ENCODE results near the gene TREX2. TPM values are rescaled to one million over a fixed set of nuclear protein-coding genes. Genes with fewer than 3 reads are reported as not detected.

Gene TREX2
- total and polyA plus RNA-seq, 2 experiments from 2014 or later, result 0.81 to 1.7 TPM

- Histone ChIP-seq H3K4me2 (no peak overlapping the region), H3K27ac (ENCODE audit: low read depth) (no peak overlapping the region), H3K9me2 (ENCODE audit: insufficient read depth) (no peaks in the 10 kb centered on the region), H4K20me1 (replicated peaks; ENCODE audit: insufficient read depth) (no peaks in the 10 kb centered on the region), H3K4me3 (no peak overlapping the region), H3K4me1 (ENCODE audit: insufficient read depth) (no peaks in the 10 kb centered on the region), H3K36me3 (ENCODE audit: insufficient read depth) (no peaks in the 10 kb centered on the region), H3K79me2 (replicated peaks; ENCODE audit: insufficient read depth) (no peaks in the 10 kb centered on the region), H3F3A (replicated peaks; ENCODE audit: low read depth) (no peaks in the 10 kb centered on the region), H3K27me3 (ENCODE audit: insufficient read depth) (peaks cover 19% of the 10 kb centered on the region; the same call in 1 of the 2 replicates), H2AFZ (no peak overlapping the region)
- Mint-ChIP-seq H3K9me3 (no peaks in the 10 kb centered on the region; the same call in 2 of the 3 replicates), H3K36me3 (ENCODE audit: low read depth) (no peaks in the 10 kb centered on the region), H3K27me3 (ENCODE audit: insufficient read depth, low read depth, poor library complexity) (peaks cover 20% of the 10 kb centered on the region), H3K4me1 (peaks cover 8% of the 10 kb centered on the region), H3K4me3 (no peak overlapping the region), H3K27ac (no peak overlapping the region)
- no peak for ATAC-seq
- no peak for DNase-seq (ENCODE audit: low spot score)
- TF ChIP-seq REST (IDR thresholded peaks at IDR 0.05; ENCODE audit: unreplicated experiment) (no peak), CREB1 (CRISPR knock-in tag; IDR thresholded peaks at IDR 0.05; ENCODE audit: low read depth) (no peak), EZH2 (IDR thresholded peaks at IDR 0.05; ENCODE audit: low read depth, unreplicated experiment) (no peak), CTCF (conservative IDR thresholded peaks at IDR 0.05; ENCODE audit: low read depth in 2 of 2) (no peak), NANOG (IDR thresholded peaks at IDR 0.05; ENCODE audit: borderline replicate concordance) (no peak), ZNF331 (CRISPR knock-in tag; IDR thresholded peaks at IDR 0.05; ENCODE audit: low read depth) (no peak), EZH2phosphoT487 (IDR thresholded peaks at IDR 0.05; ENCODE audit: unreplicated experiment) (no peak), ZNF114 (CRISPR knock-in tag; IDR thresholded peaks at IDR 0.05) (no peak), ZNF462 (CRISPR knock-in tag; IDR thresholded peaks at IDR 0.05) (no peak), ETS1 (IDR thresholded peaks at IDR 0.05) (no peak), STAT1 (IDR thresholded peaks at IDR 0.05; ENCODE audit: unreplicated experiment) (no peak), JUNB (IDR thresholded peaks at IDR 0.05; ENCODE audit: unreplicated experiment) (no peak), POLR2AphosphoS5 (IDR thresholded peaks at IDR 0.05; ENCODE audit: low read depth) (no peak)
Measured at GRCh38 chrX:153407736-153408135, 38.1 kb downstream of the TREX2 start.

Data from GM23338 (cell line).